ENCODE data around the gene TSPAN4. TPM values are rescaled to one million over a fixed set of nuclear protein-coding genes. Genes with fewer than 3 reads are reported as not detected.

Gene TSPAN4
- total RNA-seq, 1 experiment from 2014 or later, result 399 TPM

- Histone ChIP-seq H3K36me3 (peaks cover 14% of the 10 kb centered on the region), H3K9me3 (no peaks in the 10 kb centered on the region), H3K27me3 (no peaks in the 10 kb centered on the region), H3K4me3 (no peak overlapping the region)
- no peak for DNase-seq
Measured at GRCh38 chr11:828506-829175, 14.0 kb upstream of the TSPAN4 start.

DNA sequence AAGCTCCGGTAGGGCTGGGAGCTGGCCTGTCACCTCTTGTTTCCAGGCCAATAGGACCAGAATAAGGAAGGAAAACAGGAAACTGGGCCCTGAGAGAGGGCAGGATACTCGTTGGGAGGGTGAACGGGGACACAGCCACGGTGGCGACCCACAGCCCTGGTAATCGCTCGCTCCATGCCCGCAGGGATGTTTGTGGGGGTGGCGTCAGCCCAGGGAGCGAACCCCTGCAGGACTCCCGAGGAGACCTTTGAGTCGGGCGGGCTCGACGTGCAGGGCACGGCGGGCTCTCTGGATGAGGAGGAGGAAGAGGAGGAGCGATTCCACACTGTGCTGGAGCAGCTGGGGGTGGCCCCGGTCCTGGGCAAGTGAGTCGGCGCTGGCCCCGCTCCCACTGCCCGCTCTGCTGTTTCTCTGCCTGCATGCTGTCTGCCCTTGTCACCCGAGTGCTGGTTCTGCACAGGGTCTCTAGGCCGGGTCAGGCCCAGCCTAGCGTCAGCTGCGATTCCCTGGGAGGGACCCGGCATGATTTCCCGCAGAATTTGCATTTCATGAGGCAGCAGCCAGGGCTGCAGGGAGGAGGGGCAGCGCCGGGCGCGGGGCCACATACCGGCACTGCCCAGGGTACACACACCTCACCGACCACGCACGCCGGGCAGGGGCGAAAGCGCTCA is 13.3 kb upstream of the TSPAN4 start:
- H3K27me3 ChIP-seq, result no peaks in the 10 kb centered on the region
- peak; percentile 71 for DNase-seq
- H3K36me3 ChIP-seq, result peaks cover 15% of the 10 kb centered on the region
- no peak overlapping the region for H3K4me3 ChIP-seq
- no peaks in the 10 kb centered on the region for H3K9me3 ChIP-seq

GRCh38 chr11:829847-830294 is 12.8 kb upstream of the TSPAN4 start:
- Histone ChIP-seq H3K36me3 (peaks cover 18% of the 10 kb centered on the region), H3K27me3 (no peaks in the 10 kb centered on the region), H3K9me3 (no peaks in the 10 kb centered on the region), H3K4me3 (no peak overlapping the region)
- no peak for DNase-seq

DNA sequence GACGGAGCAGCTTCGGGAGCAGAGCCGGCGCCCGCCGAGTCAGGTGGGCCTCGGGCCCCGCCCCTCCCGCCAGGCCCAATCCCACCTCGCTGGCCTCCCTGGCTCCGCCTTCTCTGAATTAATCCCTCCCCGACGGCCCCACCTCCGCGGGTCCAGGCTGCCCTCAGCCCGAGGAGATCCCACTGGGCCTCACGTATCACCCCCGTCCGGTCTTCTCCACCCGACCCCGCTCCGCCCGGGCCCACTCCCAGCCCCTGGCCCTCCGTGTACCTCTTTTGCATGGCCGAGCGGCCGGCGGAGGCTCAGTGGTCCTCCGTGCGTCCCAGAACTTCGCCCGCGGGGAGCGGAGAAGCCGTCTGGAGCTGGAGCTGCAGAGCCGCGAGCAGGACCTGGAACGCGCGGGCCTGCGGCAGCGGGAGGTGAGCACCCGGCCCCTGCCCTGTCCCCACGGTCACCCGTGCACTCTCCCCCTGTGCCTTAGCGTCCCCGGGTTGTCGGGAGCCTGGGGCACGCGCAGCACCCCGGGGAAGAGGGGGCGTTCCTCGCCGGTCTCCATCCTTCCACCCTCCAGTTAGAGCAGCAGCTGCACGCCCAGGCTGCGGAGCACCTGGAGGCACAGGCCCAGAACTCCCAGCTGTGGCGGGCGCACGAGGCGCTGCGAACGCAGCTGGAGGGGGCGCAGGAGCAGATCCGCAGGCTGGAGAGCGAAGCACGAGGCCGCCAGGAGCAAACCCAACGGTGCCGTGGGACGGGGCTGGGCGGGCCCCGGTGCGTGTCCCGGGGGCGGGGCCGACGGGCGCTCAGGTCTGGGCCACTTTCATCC is 12.1 kb upstream of the TSPAN4 start:
- Histone ChIP-seq H3K36me3 (peaks cover 13% of the 10 kb centered on the region), H3K9me3 (no peaks in the 10 kb centered on the region), H3K4me3 (no peak overlapping the region), H3K27me3 (no peaks in the 10 kb centered on the region)
- no peak for DNase-seq

DNA sequence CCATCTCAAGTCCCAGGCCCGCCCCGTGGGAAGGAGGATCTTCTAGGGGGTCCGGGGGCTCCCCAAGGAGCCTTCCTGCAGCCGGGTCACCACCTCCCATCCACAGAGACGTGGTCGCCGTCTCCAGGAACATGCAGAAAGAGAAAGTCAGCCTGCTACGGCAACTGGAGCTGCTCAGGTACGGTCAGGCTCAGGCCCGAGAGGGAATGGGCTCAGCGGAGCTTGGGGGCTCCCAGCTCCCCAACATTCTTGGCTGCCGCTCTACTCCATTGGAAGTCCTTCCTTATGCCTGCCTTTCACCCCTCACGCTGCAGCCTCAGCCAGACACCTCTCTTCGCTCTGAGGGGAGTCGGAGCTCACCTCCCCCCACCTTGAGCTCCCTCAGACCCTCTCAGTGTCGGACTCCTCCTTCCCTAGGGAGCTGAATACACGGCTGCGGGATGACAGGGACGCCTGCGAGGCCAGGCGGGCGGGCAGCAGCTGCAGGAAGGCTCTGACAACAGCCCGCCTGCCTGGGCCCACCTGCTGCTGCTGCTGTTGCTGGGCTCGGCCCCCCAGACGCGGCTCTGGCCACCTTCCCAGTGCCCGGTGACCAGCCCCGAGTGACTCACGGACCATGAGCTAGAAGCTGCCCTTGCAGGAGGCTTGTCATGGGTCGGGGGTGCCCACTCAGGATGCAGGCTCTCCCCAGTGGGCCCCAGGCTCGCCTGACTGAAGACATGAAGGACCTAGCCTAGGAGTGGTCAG is 11.4 kb upstream of the TSPAN4 start:
- Histone ChIP-seq H3K4me3 (no peak overlapping the region; the same call in 1 of the 2 replicates), H3K27me3 (no peaks in the 10 kb centered on the region), H3K9me3 (no peaks in the 10 kb centered on the region), H3K36me3 (peaks cover 19% of the 10 kb centered on the region)
- DNase-seq, result peak; percentile 85

DNA sequence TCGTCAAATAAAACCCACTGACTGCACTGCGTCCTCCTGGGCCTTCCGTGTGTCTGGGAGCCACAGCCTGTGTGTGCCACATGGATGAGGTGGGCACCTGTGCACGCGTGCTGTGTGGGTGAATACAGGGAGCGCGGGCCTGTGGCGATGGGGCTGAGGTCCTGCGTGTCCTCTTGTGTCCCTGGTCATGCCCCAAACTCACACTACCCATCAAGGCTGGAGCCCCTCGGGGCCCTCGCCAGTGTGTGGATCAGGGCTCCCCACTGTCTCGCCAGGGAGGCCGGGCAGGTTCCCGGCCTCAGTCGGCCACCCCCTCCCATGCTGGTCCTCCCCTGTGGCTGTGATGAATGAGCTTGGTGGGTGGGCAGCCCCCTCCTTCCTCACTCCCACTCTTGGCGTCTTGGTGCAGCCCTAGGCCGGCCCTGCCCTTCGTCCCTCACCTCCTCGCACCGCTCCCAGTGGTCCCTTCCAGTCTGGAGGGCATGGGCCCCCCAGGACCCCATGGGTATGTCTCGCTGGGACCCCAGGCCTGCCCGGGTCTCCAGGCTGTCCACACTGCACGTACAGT is 10.6 kb upstream of the TSPAN4 start:
- peak overlapping the region; percentile 64 for H3K4me3 ChIP-seq
- H3K9me3 ChIP-seq, result no peaks in the 10 kb centered on the region
- H3K36me3 ChIP-seq, result peaks cover 27% of the 10 kb centered on the region
- DNase-seq, result no peak
- H3K27me3 ChIP-seq, result no peaks in the 10 kb centered on the region

- peak; percentile 91 for DNase-seq
- Histone ChIP-seq H3K4me3 (peak within 1 kb of the TSS; percentile 69), H3K9me3 (no peaks in the 10 kb centered on the region), H3K27me3 (no peaks in the 10 kb centered on the region), H3K36me3 (peaks cover 32% of the 10 kb centered on the region)
Measured at GRCh38 chr11:832529-833113, 10.0 kb upstream of the TSPAN4 start, which contains the start of gene CD151. TSS of gene CD151 (plus strand) at chr11:832952. CDS start at chr11:836070, 3,118 bp downstream.

GRCh38 chr11:833114-833791 is 9.4 kb upstream of the TSPAN4 start:
- H3K4me3 ChIP-seq, result peak overlapping the region; percentile 69
- H3K27me3 ChIP-seq, result no peaks in the 10 kb centered on the region
- DNase-seq, result peak; percentile 73
- H3K36me3 ChIP-seq, result peaks cover 38% of the 10 kb centered on the region
- H3K9me3 ChIP-seq, result no peaks in the 10 kb centered on the region

GRCh38 chr11:833849-834311 is 8.8 kb upstream of the TSPAN4 start:
- Histone ChIP-seq H3K9me3 (no peaks in the 10 kb centered on the region), H3K36me3 (peaks cover 43% of the 10 kb centered on the region), H3K27me3 (no peaks in the 10 kb centered on the region), H3K4me3 (peak overlapping the region; percentile 69)
- DNase-seq, result peak; percentile 73

GRCh38 chr11:834371-835316 is 8.0 kb upstream of the TSPAN4 start:
- no peaks in the 10 kb centered on the region for H3K9me3 ChIP-seq
- H3K4me3 ChIP-seq, result peak overlapping the region; percentile 69
- H3K27me3 ChIP-seq, result no peaks in the 10 kb centered on the region
- peak; percentile 99 for DNase-seq
- H3K36me3 ChIP-seq, result peaks cover 51% of the 10 kb centered on the region

DNA sequence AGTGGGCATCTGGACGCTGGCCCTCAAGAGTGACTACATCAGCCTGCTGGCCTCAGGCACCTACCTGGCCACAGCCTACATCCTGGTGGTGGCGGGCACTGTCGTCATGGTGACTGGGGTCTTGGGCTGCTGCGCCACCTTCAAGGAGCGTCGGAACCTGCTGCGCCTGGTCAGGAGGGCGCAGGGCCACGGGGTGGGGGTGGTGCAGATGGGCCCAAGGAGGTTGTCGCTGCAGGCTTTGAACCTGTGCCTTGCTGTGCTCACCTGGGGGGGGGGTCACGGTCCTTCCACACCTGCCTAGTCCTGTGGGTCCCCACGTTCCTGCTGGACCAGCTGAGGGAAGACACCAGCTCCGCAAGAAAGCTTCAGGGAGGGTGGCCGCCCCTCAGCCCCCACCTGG is 6.4 kb upstream of the TSPAN4 start:
- Histone ChIP-seq H3K27me3 (no peaks in the 10 kb centered on the region), H3K9me3 (no peaks in the 10 kb centered on the region), H3K4me3 (no peak overlapping the region), H3K36me3 (peaks cover 67% of the 10 kb centered on the region)
- DNase-seq, result no peak

GRCh38 chr11:836700-837099 is 6.0 kb upstream of the TSPAN4 start:
- Histone ChIP-seq H3K4me3 (no peak overlapping the region), H3K9me3 (no peaks in the 10 kb centered on the region), H3K27me3 (no peaks in the 10 kb centered on the region), H3K36me3 (peaks cover 71% of the 10 kb centered on the region)
- no peak for DNase-seq

DNA sequence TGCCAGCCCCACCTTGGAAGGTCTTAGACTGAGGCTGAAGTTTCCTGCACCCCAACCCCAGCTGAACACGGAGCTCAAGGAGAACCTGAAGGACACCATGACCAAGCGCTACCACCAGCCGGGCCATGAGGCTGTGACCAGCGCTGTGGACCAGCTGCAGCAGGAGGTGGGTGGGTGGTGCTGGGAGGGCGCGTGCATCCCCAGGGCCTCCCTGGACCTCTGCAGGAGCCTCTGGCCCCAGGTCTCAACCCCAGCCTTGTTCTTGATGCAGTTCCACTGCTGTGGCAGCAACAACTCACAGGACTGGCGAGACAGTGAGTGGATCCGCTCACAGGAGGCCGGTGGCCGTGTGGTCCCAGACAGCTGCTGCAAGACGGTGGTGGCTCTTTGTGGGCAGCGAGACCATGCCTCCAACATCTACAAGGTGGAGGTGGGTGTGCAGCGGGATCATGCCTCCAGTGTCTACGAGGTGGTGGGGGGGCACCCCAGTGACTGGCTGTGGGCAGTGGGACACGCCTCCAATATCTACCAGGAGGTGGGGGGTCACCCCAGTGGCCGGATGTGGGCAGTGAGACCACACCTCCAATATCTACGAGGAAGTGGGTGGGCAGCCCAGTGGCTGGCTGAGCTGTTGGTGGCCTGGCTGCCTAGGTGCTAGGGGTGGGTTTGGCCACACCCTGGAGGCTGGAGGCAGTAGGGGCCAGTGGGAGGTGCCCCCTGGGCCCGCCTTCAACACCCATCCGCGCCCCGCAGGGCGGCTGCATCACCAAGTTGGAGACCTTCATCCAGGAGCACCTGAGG is 5.3 kb upstream of the TSPAN4 start:
- Histone ChIP-seq H3K36me3 (peaks cover 75% of the 10 kb centered on the region), H3K27me3 (no peaks in the 10 kb centered on the region), H3K4me3 (no peak overlapping the region), H3K9me3 (no peaks in the 10 kb centered on the region)
- no peak for DNase-seq

- no peaks in the 10 kb centered on the region for H3K9me3 ChIP-seq
- DNase-seq, result no peak
- H3K36me3 ChIP-seq, result peaks cover 75% of the 10 kb centered on the region
- H3K27me3 ChIP-seq, result no peaks in the 10 kb centered on the region
- no peak overlapping the region for H3K4me3 ChIP-seq
Measured at GRCh38 chr11:837990-838307, 4.7 kb upstream of the TSPAN4 start.

All from MG63 (cell line).